Peyer's patch (tissue), 4 donors: ENCODE data around the gene CACNA1A. TPM values are rescaled to one million over a fixed set of nuclear protein-coding genes. Genes with fewer than 3 reads are reported as not detected.
A peak's percentile ranks its signal among the peaks of the same experiment; 100 is the strongest.
"Not testable (repeated sequence)": the region's sequence is repeated elsewhere in the genome, so short reads cannot be mapped to it uniquely, and the experiment has no call there.

Source experiments
- DNase-seq, 3 donors: peaks; one replicate each; pipeline ENCODE4 v3.0.0-alpha.2; 2017 to 2019
- H3K27ac ChIP-seq, 4 donors: fragments of 200-600 bp; sonication (generic); one replicate each; pipeline ENCODE4 v1.5.1; 2016 to 2019
- H3K27me3 ChIP-seq, 2 donors: fragments of 200-600 bp; sonication (generic); one replicate each; pipeline ENCODE4 v1.5.1; 2019
- H3K36me3 ChIP-seq, 3 donors: fragments of 200-600 bp; sonication (generic); one replicate each; pipeline ENCODE4 v1.5.1; 2016 to 2019
- H3K4me1 ChIP-seq, 4 donors: fragments of 200-600 bp; sonication (generic); one replicate each; pipeline ENCODE4 v1.5.1; 2016 to 2019
- H3K4me3 ChIP-seq, 4 donors: fragments of 200-600 bp; sonication (generic); 1 replicate in 3 of 4; 2 replicates in 1 of 4; pipeline ENCODE4 v1.5.1; 2016 to 2019; ENCODE audit warnings: mild to moderate bottlenecking in 1 of 4
- H3K9me3 ChIP-seq, 4 donors: fragments of 200-600 bp; sonication (generic); one replicate each; pipeline ENCODE4 v1.5.1; 2016 to 2019; ENCODE audit warnings: mild to moderate bottlenecking in 1 of 4
- CTCF ChIP-seq, 6 experiments: fragments of 450-650 bp in 4 of 6; fragments of 200-600 bp in 2 of 6; sonication (generic) in 1 of 6; IDR thresholded peaks; one replicate each; pipeline ENCODE4 v1.5.1; 2017 to 2019; ENCODE audit warnings: antibody characterized with exemption in 6 of 6, mild to moderate bottlenecking in 3 of 6, moderate library complexity in 1 of 6
- POLR2A ChIP-seq, 2 donors: fragments of 450-650 bp; IDR thresholded peaks; one replicate each; pipeline ENCODE4 v1.5.1; 2017; ENCODE audit warnings: antibody characterized with exemption in 2 of 2, mild to moderate bottlenecking in 2 of 2, moderate library complexity in 2 of 2
- total RNA-seq, 4 donors: library from RNA; depleted of rRNA; stranded (reverse); fragments of >200 nt; gene quantifications; one replicate each; pipeline ENCODE4 v1.1.0, GENCODE V29; 2016

The CACNA1A gene
- total RNA-seq, 4 donors from 2014 or later = 16.8 to 25.7 (median 21.7) TPM

GRCh38 chr19:13428352-13428751 is 77.9 kb downstream of the CACNA1A start:
- TF ChIP-seq POLR2A (IDR thresholded peaks at IDR 0.05) (no peak), CTCF (IDR thresholded peaks at IDR 0.05) (peak in 3 of 6 experiments; percentile 16 to 26 (median 24))
- Histone ChIP-seq H3K4me1 (no peaks in the 10 kb centered on the region), H3K4me3 (no peak overlapping the region), H3K27me3 (no peaks in the 10 kb centered on the region), H3K9me3 (peaks cover 0 to 14% (median 2%) of the 10 kb centered on the region in 4 donors), H3K36me3 (no peaks in the 10 kb centered on the region), H3K27ac (no peak overlapping the region)
- no peak for DNase-seq

GRCh38 chr19:13427273-13428051 is 78.8 kb downstream of the CACNA1A start:
- Histone ChIP-seq H3K27ac (no peak overlapping the region), H3K36me3 (no peaks in the 10 kb centered on the region), H3K9me3 (peaks cover 0 to 17% (median 2%) of the 10 kb centered on the region in 4 donors), H3K4me1 (no peaks in the 10 kb centered on the region), H3K27me3 (no peaks in the 10 kb centered on the region), H3K4me3 (no peak overlapping the region)
- no peak for TF ChIP-seq CTCF (IDR thresholded peaks at IDR 0.05)
- TF ChIP-seq POLR2A (IDR thresholded peaks at IDR 0.05) = no peak
- no peak for DNase-seq

- not testable (repeated sequence) for H3K36me3 ChIP-seq, H3K27ac ChIP-seq, H3K4me3 ChIP-seq, H3K27me3 ChIP-seq, DNase-seq, H3K4me1 ChIP-seq
- peaks cover 0 to 21% (median 3%) of the 10 kb centered on the region in 4 donors for H3K9me3 ChIP-seq
Measured at GRCh38 chr19:13425875-13426274, 80.4 kb downstream of the CACNA1A start.

- Histone ChIP-seq H3K36me3 (no peaks in the 10 kb centered on the region), H3K4me1 (no peaks in the 10 kb centered on the region)
Measured at GRCh38 chr19:13425151-13425550, 81.1 kb downstream of the CACNA1A start.

GRCh38 chr19:13420780-13421179 is 85.5 kb downstream of the CACNA1A start:
- TF ChIP-seq CTCF (IDR thresholded peaks at IDR 0.05) = no peak
- no peak for TF ChIP-seq POLR2A (IDR thresholded peaks at IDR 0.05)
- H3K36me3 ChIP-seq = no peaks in the 10 kb centered on the region
- peaks cover 0 to 16% (median 3%) of the 10 kb centered on the region in 4 donors for H3K9me3 ChIP-seq
- H3K27ac ChIP-seq = no peak overlapping the region
- no peaks in the 10 kb centered on the region for H3K4me1 ChIP-seq
- no peak for DNase-seq
- no peak overlapping the region for H3K4me3 ChIP-seq
- no peaks in the 10 kb centered on the region for H3K27me3 ChIP-seq

More at GRCh38 chr19:13425151-13425550, 81.1 kb downstream of the CACNA1A start:
- Histone ChIP-seq H3K4me3 (no peak overlapping the region), H3K27ac (no peak overlapping the region), H3K27me3 (no peaks in the 10 kb centered on the region), H3K9me3 (peaks cover 0 to 21% (median 3%) of the 10 kb centered on the region in 4 donors)
- peak in 1 of 3 donors; percentile 48 for DNase-seq
- TF ChIP-seq POLR2A (IDR thresholded peaks at IDR 0.05) (no peak), CTCF (IDR thresholded peaks at IDR 0.05) (no peak)

GRCh38 chr19:13417054-13417453 is 89.2 kb downstream of the CACNA1A start:
- H3K27me3 ChIP-seq = no peaks in the 10 kb centered on the region
- H3K4me3 ChIP-seq = no peak overlapping the region
- H3K9me3 ChIP-seq = peaks cover 0 to 3% (median under 1%) of the 10 kb centered on the region in 4 donors
- H3K27ac ChIP-seq = no peak overlapping the region
- no peaks in the 10 kb centered on the region for H3K4me1 ChIP-seq
- TF ChIP-seq POLR2A (IDR thresholded peaks at IDR 0.05) (no peak), CTCF (IDR thresholded peaks at IDR 0.05) (no peak)
- no peak for DNase-seq
- no peaks in the 10 kb centered on the region for H3K36me3 ChIP-seq
